Immature natural killer cell (primary cell): ENCODE results near the gene RBM48. TPM values are rescaled to one million over a fixed set of nuclear protein-coding genes. Genes with fewer than 3 reads are reported as not detected.
"Not testable (repeated sequence)": the region's sequence is repeated elsewhere in the genome, so short reads cannot be mapped to it uniquely, and the experiment has no call there.

Experiments used
- DNase-seq, 3 donors: peaks; one replicate each; pipeline ENCODE4 v3.0.0; 2022; ENCODE audit warnings: mixed read lengths in 1 of 3
- H3K27ac Mint-ChIP-seq, 6 donors: one replicate each; pipeline ENCODE4 v1.8.0; 2020; ENCODE audit warnings: mixed read lengths in 6 of 6, mild to moderate bottlenecking in 5 of 6, inconsistent platforms in 4 of 6, moderate library complexity in 3 of 6
- H3K27me3 Mint-ChIP-seq, 3 donors: one replicate each; pipeline ENCODE4 v1.8.0; 2020 to 2021; ENCODE audit warnings: low read depth in 3 of 3, mild to moderate bottlenecking in 3 of 3, mixed read lengths in 3 of 3, moderate library complexity in 3 of 3, inconsistent platforms in 1 of 3
- H3K36me3 Mint-ChIP-seq, 3 donors: one replicate each; pipeline ENCODE4 v1.8.0; 2020; ENCODE audit warnings: mixed read lengths in 3 of 3, inconsistent platforms in 2 of 3, mild to moderate bottlenecking in 2 of 3
- H3K4me1 Mint-ChIP-seq, 2 donors: one replicate each; pipeline ENCODE4 v1.8.0; 2020; ENCODE audit warnings: inconsistent platforms in 2 of 2, mild to moderate bottlenecking in 2 of 2, mixed read lengths in 2 of 2, moderate library complexity in 1 of 2
- H3K4me3 Mint-ChIP-seq, 5 donors: one replicate each; pipeline ENCODE4 v1.8.0; 2020; ENCODE audit warnings: mild to moderate bottlenecking in 5 of 5, mixed read lengths in 5 of 5, inconsistent platforms in 3 of 5, moderate library complexity in 3 of 5
- H3K9me3 Mint-ChIP-seq, 6 donors: one replicate each; pipeline ENCODE4 v1.8.0; 2020; ENCODE audit warnings: mild to moderate bottlenecking in 6 of 6, mixed read lengths in 6 of 6, inconsistent platforms in 4 of 6, moderate library complexity in 3 of 6
- polyA plus RNA-seq, 3 donors: library from polyadenylated mRNA; unstranded; fragments of 300-500 nt; fragmentation: Illumina TruSeq; gene quantifications; one replicate each; pipeline ENCODE4 v1.2.3, GENCODE V29; 2021

Gene RBM48
- 10 to 100 TPM; 24.6 to 37.0 (median 25.5) TPM for polyA plus RNA-seq

- peaks cover 4 to 24% (median 7%) of the 10 kb centered on the region in 3 donors for H3K36me3 Mint-ChIP-seq
- peak within 1 kb of the TSS; percentile 83 to 94 (median 89) for H3K4me3 Mint-ChIP-seq
- H3K9me3 Mint-ChIP-seq = no peaks in the 10 kb centered on the region
- peaks cover 28 to 56% of the 10 kb centered on the region in 2 donors for H3K4me1 Mint-ChIP-seq
- DNase-seq = peak; percentile 96
- peaks cover 3 to 8% (median 6%) of the 10 kb centered on the region in 3 donors for H3K27me3 Mint-ChIP-seq
- peak within 1 kb of the TSS; percentile 87 to 98 (median 96) for H3K27ac Mint-ChIP-seq
These were observed at the start of gene RBM48, which contains the start of gene PEX1 for GRCh38 chr7:92528188-92528957. Gene RBM48, plus strand, starts transcription at chr7:92528795. Its CDS starts 19 bp downstream, at chr7:92528814. Gene PEX1, minus strand, starts transcription at chr7:92528520. Its CDS starts 85 bp downstream, at chr7:92528435.

GRCh38 chr7:92479146-92479545, 49.4 kb upstream of the RBM48 start:
- not testable (repeated sequence) for H3K9me3 Mint-ChIP-seq, H3K4me1 Mint-ChIP-seq, H3K36me3 Mint-ChIP-seq, DNase-seq, H3K27ac Mint-ChIP-seq, H3K4me3 Mint-ChIP-seq, H3K27me3 Mint-ChIP-seq

- not testable (repeated sequence) for H3K27me3 Mint-ChIP-seq, H3K4me1 Mint-ChIP-seq, DNase-seq, H3K27ac Mint-ChIP-seq, H3K36me3 Mint-ChIP-seq, H3K9me3 Mint-ChIP-seq, H3K4me3 Mint-ChIP-seq
These were observed 45.0 kb upstream of the RBM48 start for GRCh38 chr7:92483624-92484023.

- not testable (repeated sequence) for DNase-seq, H3K4me3 Mint-ChIP-seq, H3K27me3 Mint-ChIP-seq, H3K27ac Mint-ChIP-seq, H3K9me3 Mint-ChIP-seq, H3K4me1 Mint-ChIP-seq
- H3K36me3 Mint-ChIP-seq = peaks cover 5 to 12% (median 11%) of the 10 kb centered on the region in 3 donors
These were observed 44.4 kb upstream of the RBM48 start for GRCh38 chr7:92484226-92484625.

- H3K9me3 Mint-ChIP-seq = no peaks in the 10 kb centered on the region
These were observed 43.2 kb upstream of the RBM48 start for GRCh38 chr7:92485267-92485892.

GRCh38 chr7:92485974-92486373, 42.6 kb upstream of the RBM48 start:
- no peak for DNase-seq
- Mint-ChIP-seq H3K4me3 (no peak overlapping the region), H3K36me3 (peaks cover 11 to 21% (median 14%) of the 10 kb centered on the region in 3 donors), H3K27ac (peak overlapping the region in 1 of 6 donors; percentile 7), H3K4me1 (no peaks in the 10 kb centered on the region), H3K27me3 (no peaks in the 10 kb centered on the region), H3K9me3 (no peaks in the 10 kb centered on the region)

More at GRCh38 chr7:92485267-92485892, 43.2 kb upstream of the RBM48 start:
- Mint-ChIP-seq H3K4me3 (no peak overlapping the region), H3K36me3 (peaks cover 11 to 17% (median 13%) of the 10 kb centered on the region in 3 donors), H3K4me1 (no peaks in the 10 kb centered on the region), H3K27me3 (no peaks in the 10 kb centered on the region), H3K27ac (no peak overlapping the region)
- DNase-seq = no peak

- no peaks in the 10 kb centered on the region for H3K9me3 Mint-ChIP-seq
- H3K4me3 Mint-ChIP-seq = no peak overlapping the region
- no peaks in the 10 kb centered on the region for H3K27me3 Mint-ChIP-seq
- peaks cover 11 to 33% (median 21%) of the 10 kb centered on the region in 3 donors for H3K36me3 Mint-ChIP-seq
- DNase-seq = no peak
- H3K27ac Mint-ChIP-seq = no peak overlapping the region
- H3K4me1 Mint-ChIP-seq = no peaks in the 10 kb centered on the region
These were observed 40.8 kb upstream of the RBM48 start for GRCh38 chr7:92487804-92488203.

- H3K9me3 Mint-ChIP-seq = no peaks in the 10 kb centered on the region
- H3K4me3 Mint-ChIP-seq = no peak overlapping the region
- H3K27me3 Mint-ChIP-seq = no peaks in the 10 kb centered on the region
- H3K36me3 Mint-ChIP-seq = peaks cover 15 to 42% (median 24%) of the 10 kb centered on the region in 3 donors
- H3K4me1 Mint-ChIP-seq = no peaks in the 10 kb centered on the region
- no peak for DNase-seq
- H3K27ac Mint-ChIP-seq = no peak overlapping the region
These were observed 39.0 kb upstream of the RBM48 start for GRCh38 chr7:92489634-92490033.

- no peak overlapping the region for H3K27ac Mint-ChIP-seq
- H3K4me1 Mint-ChIP-seq = no peaks in the 10 kb centered on the region
- peaks cover 24 to 48% (median 36%) of the 10 kb centered on the region in 3 donors for H3K36me3 Mint-ChIP-seq
- no peak overlapping the region for H3K4me3 Mint-ChIP-seq
- H3K9me3 Mint-ChIP-seq = no peaks in the 10 kb centered on the region
- DNase-seq = no peak
- H3K27me3 Mint-ChIP-seq = no peaks in the 10 kb centered on the region
These were observed 31.7 kb upstream of the RBM48 start for GRCh38 chr7:92496876-92497275.

- no peaks in the 10 kb centered on the region for H3K27me3 Mint-ChIP-seq
- no peak for DNase-seq
- H3K4me1 Mint-ChIP-seq = no peaks in the 10 kb centered on the region
- no peak overlapping the region for H3K27ac Mint-ChIP-seq
- no peak overlapping the region for H3K4me3 Mint-ChIP-seq
- H3K36me3 Mint-ChIP-seq = peaks cover 20 to 46% (median 36%) of the 10 kb centered on the region in 3 donors
- H3K9me3 Mint-ChIP-seq = no peaks in the 10 kb centered on the region
These were observed 30.0 kb upstream of the RBM48 start for GRCh38 chr7:92498557-92498956.

- Mint-ChIP-seq H3K36me3 (peaks cover 22 to 50% (median 30%) of the 10 kb centered on the region in 3 donors), H3K4me1 (no peaks in the 10 kb centered on the region), H3K4me3 (no peak overlapping the region), H3K27ac (no peak overlapping the region), H3K9me3 (no peaks in the 10 kb centered on the region), H3K27me3 (no peaks in the 10 kb centered on the region)
- DNase-seq = no peak
These were observed 24.8 kb upstream of the RBM48 start for GRCh38 chr7:92503767-92504166.

GRCh38 chr7:92504563-92504962, 24.0 kb upstream of the RBM48 start:
- H3K27ac Mint-ChIP-seq = no peak overlapping the region
- no peaks in the 10 kb centered on the region for H3K27me3 Mint-ChIP-seq
- H3K36me3 Mint-ChIP-seq = peaks cover 26 to 50% (median 29%) of the 10 kb centered on the region in 3 donors
- H3K4me3 Mint-ChIP-seq = no peak overlapping the region
- DNase-seq = no peak
- no peaks in the 10 kb centered on the region for H3K4me1 Mint-ChIP-seq
- H3K9me3 Mint-ChIP-seq = no peaks in the 10 kb centered on the region

- DNase-seq = no peak
- H3K36me3 Mint-ChIP-seq = peaks cover 17 to 37% (median 18%) of the 10 kb centered on the region in 3 donors
- no peaks in the 10 kb centered on the region for H3K4me1 Mint-ChIP-seq
- H3K9me3 Mint-ChIP-seq = no peaks in the 10 kb centered on the region
- no peaks in the 10 kb centered on the region for H3K27me3 Mint-ChIP-seq
- no peak overlapping the region for H3K27ac Mint-ChIP-seq
- H3K4me3 Mint-ChIP-seq = no peak overlapping the region
These were observed 22.2 kb upstream of the RBM48 start for GRCh38 chr7:92506363-92506762.

GRCh38 chr7:92508946-92509345, 19.6 kb upstream of the RBM48 start:
- H3K4me3 Mint-ChIP-seq = no peak overlapping the region
- no peaks in the 10 kb centered on the region for H3K9me3 Mint-ChIP-seq
- H3K27ac Mint-ChIP-seq = no peak overlapping the region
- DNase-seq = no peak
- H3K36me3 Mint-ChIP-seq = peaks cover 18 to 35% (median 28%) of the 10 kb centered on the region in 3 donors
- H3K27me3 Mint-ChIP-seq = no peaks in the 10 kb centered on the region
- no peaks in the 10 kb centered on the region for H3K4me1 Mint-ChIP-seq
